Neural cell (in vitro differentiated cells): ENCODE measurements around the gene TRMT2A.

Source experiments
- EP300 ChIP-seq: fragments of 450-650 bp; conservative IDR thresholded peaks from 2 replicates; pipeline ENCODE4 v1.6.1; 2014; ENCODE audit warnings: antibody characterized with exemption, mild to moderate bottlenecking, moderate library complexity; ENCODE audit not compliant: poor library complexity, severe bottlenecking
- EZH2 ChIP-seq: fragments of 200-600, 300-800 bp; shearing (Covaris generic), sonication (generic); IDR thresholded peaks from 2 replicates; pipeline ENCODE4 v1.6.1; 2014; ENCODE audit warnings: antibody characterized with exemption, low read length, borderline replicate concordance, mild to moderate bottlenecking; ENCODE audit not compliant: insufficient read depth, poor library complexity, severe bottlenecking
- MXI1 ChIP-seq: fragments of 450-650 bp; conservative IDR thresholded peaks from 2 replicates; pipeline ENCODE4 v1.6.1; 2014; ENCODE audit warnings: antibody characterized with exemption, mild to moderate bottlenecking; ENCODE audit not compliant: poor library complexity, severe bottlenecking
- POLR2AphosphoS5 ChIP-seq: IDR thresholded peaks from 2 replicates; pipeline ENCODE4 v1.6.1; 2012
- RAD21 ChIP-seq: fragments of 450-650 bp; conservative IDR thresholded peaks from 2 replicates; pipeline ENCODE4 v1.6.1; 2014; ENCODE audit warnings: antibody characterized with exemption, mild to moderate bottlenecking, moderate library complexity
- SMC3 ChIP-seq: fragments of 450-650 bp; conservative IDR thresholded peaks from 2 replicates; pipeline ENCODE4 v1.6.1; 2014; ENCODE audit warnings: antibody characterized with exemption, mild to moderate bottlenecking, moderate library complexity; ENCODE audit not compliant: poor library complexity
- TAF1 ChIP-seq: IDR thresholded peaks from 2 replicates; pipeline ENCODE4 v1.6.1; 2012; ENCODE audit warnings: low read depth
- TF ChIP-seq, protein P1 (sequence below): fragments of 450-650 bp; IDR thresholded peaks from 2 replicates; pipeline ENCODE4 v1.5.1; 2014; ENCODE audit warnings: antibody characterized with exemption, mild to moderate bottlenecking, moderate library complexity; ENCODE audit not compliant: poor library complexity, severe bottlenecking
- TF ChIP-seq, protein P2 (sequence below): IDR thresholded peaks from 2 replicates; pipeline ENCODE4 v1.6.1; 2012; ENCODE audit warnings: borderline replicate concordance

DNA sequence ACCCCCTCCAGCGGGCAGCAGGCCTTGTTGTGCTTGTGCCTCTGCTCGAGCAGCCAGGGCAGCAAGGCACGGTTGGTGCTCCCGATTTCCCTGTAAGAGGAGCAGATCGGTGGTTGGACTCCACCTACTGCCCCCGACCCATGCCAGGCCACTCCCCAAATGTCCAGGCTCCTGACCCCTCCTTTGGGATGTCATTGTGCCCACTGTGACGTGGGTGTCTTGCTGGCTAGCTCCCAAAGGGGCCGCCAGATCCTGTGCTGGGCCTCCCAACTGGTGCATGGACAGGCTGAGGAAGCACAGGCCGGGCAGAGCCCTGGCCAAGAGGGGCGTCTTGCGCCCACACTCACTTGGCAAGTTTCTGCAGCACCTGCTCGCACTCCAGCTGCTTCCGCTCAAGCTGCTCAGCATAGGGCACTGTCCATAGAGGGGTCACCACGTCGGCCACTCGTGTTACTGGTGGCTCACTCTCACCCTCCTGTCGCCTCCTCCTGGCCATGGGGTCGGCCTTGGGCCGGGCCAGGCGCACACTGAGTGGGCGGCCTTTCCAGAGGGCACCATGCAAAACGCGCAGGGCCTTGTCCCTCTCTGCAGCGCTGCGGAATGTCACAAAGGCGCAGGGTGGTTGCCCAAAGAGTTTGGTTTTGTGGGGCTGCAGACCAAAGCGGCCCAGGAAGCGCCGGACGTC is 1.2 kb downstream of the TRMT2A start, which contains the start of gene RANBP1:
- TF ChIP-seq, protein P1, sequence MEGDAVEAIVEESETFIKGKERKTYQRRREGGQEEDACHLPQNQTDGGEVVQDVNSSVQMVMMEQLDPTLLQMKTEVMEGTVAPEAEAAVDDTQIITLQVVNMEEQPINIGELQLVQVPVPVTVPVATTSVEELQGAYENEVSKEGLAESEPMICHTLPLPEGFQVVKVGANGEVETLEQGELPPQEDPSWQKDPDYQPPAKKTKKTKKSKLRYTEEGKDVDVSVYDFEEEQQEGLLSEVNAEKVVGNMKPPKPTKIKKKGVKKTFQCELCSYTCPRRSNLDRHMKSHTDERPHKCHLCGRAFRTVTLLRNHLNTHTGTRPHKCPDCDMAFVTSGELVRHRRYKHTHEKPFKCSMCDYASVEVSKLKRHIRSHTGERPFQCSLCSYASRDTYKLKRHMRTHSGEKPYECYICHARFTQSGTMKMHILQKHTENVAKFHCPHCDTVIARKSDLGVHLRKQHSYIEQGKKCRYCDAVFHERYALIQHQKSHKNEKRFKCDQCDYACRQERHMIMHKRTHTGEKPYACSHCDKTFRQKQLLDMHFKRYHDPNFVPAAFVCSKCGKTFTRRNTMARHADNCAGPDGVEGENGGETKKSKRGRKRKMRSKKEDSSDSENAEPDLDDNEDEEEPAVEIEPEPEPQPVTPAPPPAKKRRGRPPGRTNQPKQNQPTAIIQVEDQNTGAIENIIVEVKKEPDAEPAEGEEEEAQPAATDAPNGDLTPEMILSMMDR: no peak
- TF ChIP-seq POLR2AphosphoS5 (no peak), TAF1 (no peak), EZH2 (no peak), RAD21 (no peak), EP300 (no peak), SMC3 (no peak), MXI1 (no peak)
- TF ChIP-seq, protein P2, sequence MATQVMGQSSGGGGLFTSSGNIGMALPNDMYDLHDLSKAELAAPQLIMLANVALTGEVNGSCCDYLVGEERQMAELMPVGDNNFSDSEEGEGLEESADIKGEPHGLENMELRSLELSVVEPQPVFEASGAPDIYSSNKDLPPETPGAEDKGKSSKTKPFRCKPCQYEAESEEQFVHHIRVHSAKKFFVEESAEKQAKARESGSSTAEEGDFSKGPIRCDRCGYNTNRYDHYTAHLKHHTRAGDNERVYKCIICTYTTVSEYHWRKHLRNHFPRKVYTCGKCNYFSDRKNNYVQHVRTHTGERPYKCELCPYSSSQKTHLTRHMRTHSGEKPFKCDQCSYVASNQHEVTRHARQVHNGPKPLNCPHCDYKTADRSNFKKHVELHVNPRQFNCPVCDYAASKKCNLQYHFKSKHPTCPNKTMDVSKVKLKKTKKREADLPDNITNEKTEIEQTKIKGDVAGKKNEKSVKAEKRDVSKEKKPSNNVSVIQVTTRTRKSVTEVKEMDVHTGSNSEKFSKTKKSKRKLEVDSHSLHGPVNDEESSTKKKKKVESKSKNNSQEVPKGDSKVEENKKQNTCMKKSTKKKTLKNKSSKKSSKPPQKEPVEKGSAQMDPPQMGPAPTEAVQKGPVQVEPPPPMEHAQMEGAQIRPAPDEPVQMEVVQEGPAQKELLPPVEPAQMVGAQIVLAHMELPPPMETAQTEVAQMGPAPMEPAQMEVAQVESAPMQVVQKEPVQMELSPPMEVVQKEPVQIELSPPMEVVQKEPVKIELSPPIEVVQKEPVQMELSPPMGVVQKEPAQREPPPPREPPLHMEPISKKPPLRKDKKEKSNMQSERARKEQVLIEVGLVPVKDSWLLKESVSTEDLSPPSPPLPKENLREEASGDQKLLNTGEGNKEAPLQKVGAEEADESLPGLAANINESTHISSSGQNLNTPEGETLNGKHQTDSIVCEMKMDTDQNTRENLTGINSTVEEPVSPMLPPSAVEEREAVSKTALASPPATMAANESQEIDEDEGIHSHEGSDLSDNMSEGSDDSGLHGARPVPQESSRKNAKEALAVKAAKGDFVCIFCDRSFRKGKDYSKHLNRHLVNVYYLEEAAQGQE: no peak
